Liver (tissue), 9 donors: Measurements from ENCODE around the gene HOXA7. TPM values are rescaled to one million over a fixed set of nuclear protein-coding genes. Genes with fewer than 3 reads are reported as not detected.

Experiments used
- DNase-seq: peaks from one replicate; pipeline ENCODE4 v3.0.0-alpha.2; 2017; ENCODE audit warnings: low spot score
- H3K27ac ChIP-seq, 2 donors: one replicate each; pipeline ENCODE4 v1.7.0; 2013; ENCODE audit warnings: inconsistent platforms in 2 of 2, low read length in 2 of 2, control low read depth in 1 of 2, low read depth in 1 of 2, mild to moderate bottlenecking in 1 of 2
- H3K27me3 ChIP-seq, 4 donors: one replicate each; pipeline versions ENCODE4 v1.6.1 to v1.7.0; 2013; ENCODE audit warnings: low read length in 3 of 4, inconsistent platforms in 1 of 4, mild to moderate bottlenecking in 1 of 4, moderate library complexity in 1 of 4; ENCODE audit not compliant: control insufficient read depth in 4 of 4, insufficient read depth in 4 of 4
- H3K36me3 ChIP-seq, 4 donors: one replicate each; pipeline versions ENCODE4 v1.6.1 to v1.7.0; 2013; ENCODE audit warnings: low read length in 3 of 4, mild to moderate bottlenecking in 3 of 4, low read depth in 1 of 4, moderate library complexity in 1 of 4; ENCODE audit not compliant: control insufficient read depth in 4 of 4, insufficient read depth in 3 of 4
- H3K4me1 ChIP-seq, 4 donors: one replicate each; pipeline versions ENCODE4 v1.6.1 to v1.7.0; 2013; ENCODE audit warnings: low read length in 3 of 4, mild to moderate bottlenecking in 3 of 4, moderate library complexity in 1 of 4; ENCODE audit not compliant: control insufficient read depth in 4 of 4, insufficient read depth in 4 of 4
- H3K4me3 ChIP-seq, 3 donors: one replicate each; pipeline versions ENCODE4 v1.6.1 to v1.7.0; 2013; ENCODE audit warnings: low read length in 3 of 3, control low read depth in 1 of 3, low read depth in 1 of 3, mild to moderate bottlenecking in 1 of 3
- H3K9ac ChIP-seq, 2 donors: one replicate each; pipeline ENCODE4 v1.7.0; 2013; ENCODE audit warnings: low read length in 2 of 2, mild to moderate bottlenecking in 2 of 2, moderate library complexity in 2 of 2, control low read depth in 1 of 2, low read depth in 1 of 2
- H3K9me3 ChIP-seq, 4 donors: one replicate each; pipeline versions ENCODE4 v1.6.1 to v1.7.0; 2013; ENCODE audit warnings: low read length in 3 of 4; ENCODE audit not compliant: control insufficient read depth in 4 of 4
- EGR1 ChIP-seq, 2 donors: IDR thresholded peaks; 2 replicates each; pipeline ENCODE4 v1.6.1; 2016 to 2018; ENCODE audit warnings: antibody characterized with exemption in 2 of 2, low read depth in 2 of 2
- FOXA1 ChIP-seq: IDR thresholded peaks from 2 replicates; pipeline ENCODE4 v1.6.1; 2016; ENCODE audit warnings: antibody characterized with exemption
- FOXA2 ChIP-seq: IDR thresholded peaks from 2 replicates; pipeline ENCODE4 v1.6.1; 2016; ENCODE audit warnings: antibody characterized with exemption
- GABPA ChIP-seq, 2 donors: IDR thresholded peaks in 1 of 2; conservative IDR thresholded peaks in 1 of 2; 2 replicates each; pipeline ENCODE4 v1.6.1; 2016; ENCODE audit warnings: antibody characterized with exemption in 2 of 2, mild to moderate bottlenecking in 1 of 2, moderate library complexity in 1 of 2
- JUND ChIP-seq, 2 donors: IDR thresholded peaks; 2 replicates each; pipeline ENCODE4 v1.6.1; 2016; ENCODE audit warnings: antibody characterized with exemption in 2 of 2
- NR2F2 ChIP-seq: IDR thresholded peaks from 2 replicates; pipeline ENCODE4 v1.6.1; 2016; ENCODE audit warnings: antibody characterized with exemption
- RXRA ChIP-seq, 2 donors: IDR thresholded peaks; 2 replicates each; pipeline ENCODE4 v1.6.1; 2017 to 2018; ENCODE audit warnings: antibody characterized with exemption in 2 of 2, mild to moderate bottlenecking in 1 of 2
- SP1 ChIP-seq: IDR thresholded peaks from 2 replicates; pipeline ENCODE4 v1.6.1; 2018; ENCODE audit warnings: antibody characterized with exemption, mild to moderate bottlenecking
- TAF1 ChIP-seq: conservative IDR thresholded peaks from 2 replicates; pipeline ENCODE4 v1.6.1; 2016; ENCODE audit warnings: antibody characterized with exemption, mild to moderate bottlenecking
- YY1 ChIP-seq: IDR thresholded peaks from 2 replicates; pipeline ENCODE4 v1.6.1; 2016; ENCODE audit warnings: antibody characterized with exemption, mild to moderate bottlenecking
- ZBTB33 ChIP-seq: IDR thresholded peaks from 2 replicates; pipeline ENCODE4 v1.6.1; 2016; ENCODE audit warnings: antibody characterized with exemption
- WGBS: extraction: QIAGEN DNeasy Blood & Tissue Kit; methylation state at CpG from one replicate; pipeline ENCODE4 v1.1.7; 2013; 5-methylcytosine and 5-hydroxymethylcytosine counted together
- polyA plus RNA-seq, 2 donors: library from polyadenylated mRNA; stranded (reverse) in 1 of 2; unstranded in 1 of 2; fragments of 200-250 nt in 1 of 2; fragments of >200 nt in 1 of 2; fragmentation: Nextera tagmentation in 1 of 2; extraction: Ambion mirVana in 1 of 2; gene quantifications; one replicate each; pipeline versions ENCODE4 v1.2.1 to v1.2.3, GENCODE V29; 2013 to 2015
- total RNA-seq, 2 donors: library from RNA; depleted of rRNA; stranded (reverse); fragments of >200 nt; gene quantifications; one replicate each; pipeline ENCODE4 v1.2.3, GENCODE V29; 2014
- TF ChIP-seq, protein P1 (sequence below): fragments of 150-350 bp; IDR thresholded peaks from 2 replicates; pipeline ENCODE4 v1.5.1; 2017; ENCODE audit warnings: improper control_type of control experiment, low read depth, low read length; ENCODE audit not compliant: missing input control
- TF ChIP-seq, protein P2 (sequence below): IDR thresholded peaks from 2 replicates; pipeline ENCODE4 v1.6.1; 2016; ENCODE audit warnings: antibody characterized with exemption
- TF ChIP-seq, protein P3 (sequence below): IDR thresholded peaks from 2 replicates; pipeline ENCODE4 v1.6.1; 2016; ENCODE audit warnings: antibody characterized with exemption
- donor health status: healthy.
- donor health status: healthy.
- donor health status: healthy.
- donor health status: healthy.
- donor health status: healthy.

HOXA7 gene
- total and polyA plus RNA-seq, 4 donors, result under 0.01 to 0.05 TPM; not detected in 2

- WGBS, result 47% methylated on average over 3 of the region's 3 CpGs
- Histone ChIP-seq H3K27ac (no peak overlapping the region), H3K27me3 (peaks cover 17 to 68% (median 26%) of the 10 kb centered on the region in 4 donors), H3K4me3 (no peak overlapping the region), H3K9ac (no peak overlapping the region), H3K9me3 (peaks cover 0 to 2% (median 0%) of the 10 kb centered on the region in 4 donors), H3K4me1 (peaks cover 9 to 19% (median 19%) of the 10 kb centered on the region in 4 donors), H3K36me3 (no peaks in the 10 kb centered on the region)
- DNase-seq, result no peak
- TF ChIP-seq EGR1 (IDR thresholded peaks at IDR 0.05; ENCODE audit: low read depth in 2 of 2), result no peak
- TF ChIP-seq, protein P1, sequence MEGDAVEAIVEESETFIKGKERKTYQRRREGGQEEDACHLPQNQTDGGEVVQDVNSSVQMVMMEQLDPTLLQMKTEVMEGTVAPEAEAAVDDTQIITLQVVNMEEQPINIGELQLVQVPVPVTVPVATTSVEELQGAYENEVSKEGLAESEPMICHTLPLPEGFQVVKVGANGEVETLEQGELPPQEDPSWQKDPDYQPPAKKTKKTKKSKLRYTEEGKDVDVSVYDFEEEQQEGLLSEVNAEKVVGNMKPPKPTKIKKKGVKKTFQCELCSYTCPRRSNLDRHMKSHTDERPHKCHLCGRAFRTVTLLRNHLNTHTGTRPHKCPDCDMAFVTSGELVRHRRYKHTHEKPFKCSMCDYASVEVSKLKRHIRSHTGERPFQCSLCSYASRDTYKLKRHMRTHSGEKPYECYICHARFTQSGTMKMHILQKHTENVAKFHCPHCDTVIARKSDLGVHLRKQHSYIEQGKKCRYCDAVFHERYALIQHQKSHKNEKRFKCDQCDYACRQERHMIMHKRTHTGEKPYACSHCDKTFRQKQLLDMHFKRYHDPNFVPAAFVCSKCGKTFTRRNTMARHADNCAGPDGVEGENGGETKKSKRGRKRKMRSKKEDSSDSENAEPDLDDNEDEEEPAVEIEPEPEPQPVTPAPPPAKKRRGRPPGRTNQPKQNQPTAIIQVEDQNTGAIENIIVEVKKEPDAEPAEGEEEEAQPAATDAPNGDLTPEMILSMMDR, result no peak
- no peak for TF ChIP-seq GABPA (IDR thresholded peaks at IDR 0.05 in 1 of 2, conservative IDR thresholded peaks at IDR 0.05 in 1 of 2)
- TF ChIP-seq, protein P2, sequence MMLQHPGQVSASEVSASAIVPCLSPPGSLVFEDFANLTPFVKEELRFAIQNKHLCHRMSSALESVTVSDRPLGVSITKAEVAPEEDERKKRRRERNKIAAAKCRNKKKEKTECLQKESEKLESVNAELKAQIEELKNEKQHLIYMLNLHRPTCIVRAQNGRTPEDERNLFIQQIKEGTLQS, result no peak
- TF ChIP-seq JUND (IDR thresholded peaks at IDR 0.05), result no peak
- no peak for TF ChIP-seq RXRA (IDR thresholded peaks at IDR 0.05)
- no peak for TF ChIP-seq FOXA1
- no peak for TF ChIP-seq ZBTB33
- no peak for TF ChIP-seq FOXA2
- TF ChIP-seq NR2F2, result no peak
Measured at GRCh38 chr7:27176524-27176845, 20.0 kb upstream of the HOXA7 start.

DNA sequence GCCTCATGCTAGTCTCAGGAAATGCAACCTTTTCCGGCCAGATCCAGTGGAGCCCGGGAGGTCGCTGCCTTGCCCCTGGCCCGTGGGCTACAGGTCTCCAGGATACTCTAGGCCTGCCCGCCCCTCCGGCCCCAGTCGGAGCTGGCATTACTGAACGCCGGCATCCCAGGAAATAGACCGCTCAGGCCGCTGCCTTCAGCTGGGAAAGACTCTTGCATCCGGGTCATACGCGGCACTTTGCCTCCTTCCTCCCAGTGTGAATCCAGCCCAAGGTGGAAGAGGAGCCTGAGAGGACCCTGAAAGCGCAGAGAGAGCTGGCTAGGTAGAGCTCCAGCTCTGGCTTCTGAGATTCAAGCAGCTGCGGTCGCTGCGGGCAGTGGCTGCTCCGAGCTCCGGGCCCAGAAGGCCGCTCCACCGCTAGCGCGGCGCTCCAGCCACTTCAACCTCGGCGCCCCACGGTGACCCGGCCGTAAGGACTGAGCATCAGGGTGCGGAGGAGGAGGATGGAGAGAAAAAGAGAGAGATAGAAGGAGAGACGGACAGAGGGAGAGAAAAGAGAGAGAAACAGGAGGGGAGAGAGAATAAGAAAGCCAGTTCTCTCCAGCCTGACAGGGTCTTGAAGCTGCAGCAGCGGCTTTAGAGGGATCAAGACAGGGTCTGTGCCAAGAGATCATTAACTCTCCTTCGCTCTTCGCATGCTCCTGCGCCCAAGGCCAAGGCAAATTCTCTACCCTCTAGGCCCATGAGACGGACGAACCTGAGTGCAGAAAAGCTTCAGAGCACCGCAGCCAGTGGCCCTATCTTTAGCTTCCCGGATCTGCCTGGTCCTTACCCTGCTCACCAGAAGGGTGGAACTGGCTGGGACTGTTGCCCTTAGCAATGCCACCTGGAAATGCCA, 19.4 kb upstream of the HOXA7 start:
- H3K27ac ChIP-seq, result no peak overlapping the region
- 27% methylated on average over 40 of the region's 40 CpGs for WGBS
- H3K9me3 ChIP-seq, result peaks cover 0 to 2% (median 0%) of the 10 kb centered on the region in 4 donors
- no peak for DNase-seq
- no peaks in the 10 kb centered on the region for H3K36me3 ChIP-seq
- H3K4me3 ChIP-seq, result no peak overlapping the region
- H3K27me3 ChIP-seq, result peaks cover 17 to 68% (median 26%) of the 10 kb centered on the region in 4 donors
- no peak for TF ChIP-seq FOXA2
- TF ChIP-seq JUND (IDR thresholded peaks at IDR 0.05), result no peak
- no peak for TF ChIP-seq YY1
- no peak overlapping the region for H3K9ac ChIP-seq
- H3K4me1 ChIP-seq, result peaks cover 9 to 19% (median 19%) of the 10 kb centered on the region in 4 donors

DNA sequence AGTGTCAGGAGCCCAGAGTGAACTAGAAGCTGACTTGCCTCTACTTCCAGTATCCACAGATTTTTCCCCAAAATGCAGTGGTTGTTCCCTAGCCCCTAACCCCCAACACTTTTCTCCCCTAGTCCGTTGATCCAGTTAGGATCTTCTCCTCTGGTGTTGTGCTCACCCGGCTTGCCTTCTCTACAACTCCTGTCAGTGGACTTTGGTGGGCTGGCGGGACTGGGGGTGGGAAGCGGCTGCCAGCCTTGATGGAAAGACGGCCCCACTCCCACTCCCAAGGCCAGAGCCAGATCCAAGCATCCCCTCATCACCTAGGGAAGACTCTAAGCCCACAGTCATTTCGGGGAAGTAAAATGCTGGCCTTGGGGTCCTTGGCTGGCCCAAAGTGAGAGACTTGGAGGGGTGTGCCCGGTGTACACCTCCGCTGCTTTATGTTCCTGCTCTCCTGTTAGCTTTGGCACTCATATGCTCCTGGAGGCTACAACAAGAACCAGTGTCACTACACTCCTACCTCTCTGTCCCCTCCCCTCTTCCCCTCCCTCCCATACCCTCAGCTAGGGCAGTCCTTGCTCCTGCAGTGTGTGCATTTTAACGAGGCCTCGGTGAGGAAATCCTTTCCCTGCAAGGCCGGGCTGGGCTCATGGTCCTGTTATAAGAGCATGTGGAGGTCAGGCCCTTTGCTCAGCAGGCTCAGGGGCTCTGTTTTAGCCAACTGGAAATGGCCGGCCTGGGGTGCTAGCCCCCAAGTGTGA, 18.6 kb upstream of the HOXA7 start:
- no peak overlapping the region for H3K4me3 ChIP-seq
- H3K4me1 ChIP-seq, result peaks cover 9 to 19% (median 19%) of the 10 kb centered on the region in 4 donors
- 30% methylated on average over 12 of the region's 12 CpGs for WGBS
- TF ChIP-seq NR2F2 (no peak), GABPA (IDR thresholded peaks at IDR 0.05 in 1 of 2, conservative IDR thresholded peaks at IDR 0.05 in 1 of 2) (no peak), SP1 (no peak), ZBTB33 (no peak), YY1 (no peak), EGR1 (IDR thresholded peaks at IDR 0.05; ENCODE audit: low read depth in 2 of 2) (no peak), JUND (IDR thresholded peaks at IDR 0.05) (no peak), FOXA1 (no peak), TAF1 (no peak)
- TF ChIP-seq, protein P3, sequence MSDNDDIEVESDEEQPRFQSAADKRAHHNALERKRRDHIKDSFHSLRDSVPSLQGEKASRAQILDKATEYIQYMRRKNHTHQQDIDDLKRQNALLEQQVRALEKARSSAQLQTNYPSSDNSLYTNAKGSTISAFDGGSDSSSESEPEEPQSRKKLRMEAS, result no peak
- TF ChIP-seq, protein P2, result no peak

More for the DNA sequence above, 18.6 kb upstream of the HOXA7 start:
- Histone ChIP-seq H3K9me3 (peaks cover 0 to 2% (median 0%) of the 10 kb centered on the region in 4 donors), H3K27ac (no peak overlapping the region), H3K36me3 (no peaks in the 10 kb centered on the region), H3K27me3 (peaks cover 17 to 67% (median 27%) of the 10 kb centered on the region in 4 donors), H3K9ac (no peak overlapping the region)
- DNase-seq, result no peak
